ENCODE data around the gene IL26.

IL26 gene

GRCh38 chr12:68231691-68232090 is 6.1 kb upstream of the IL26 start:
- no peak overlapping the region for H3K4me3 ChIP-seq (ENCODE audit: low read depth, low read length)
- no peaks in the 10 kb centered on the region for H3K9me3 ChIP-seq (ENCODE audit: control insufficient read depth, low read length)
- H3K79me2 ChIP-seq, result no peaks in the 10 kb centered on the region
- no peaks in the 10 kb centered on the region for H3K4me1 ChIP-seq
- no peaks in the 10 kb centered on the region for H3K27me3 ChIP-seq (ENCODE audit: control insufficient read depth, insufficient read depth, low read length)
- H3K9ac ChIP-seq, result no peak overlapping the region
- H2AFZ ChIP-seq, result no peak overlapping the region
- no peaks in the 10 kb centered on the region for H3K36me3 ChIP-seq (ENCODE audit: control insufficient read depth, insufficient read depth, low read length)
- no peak for TF ChIP-seq CTCF (IDR thresholded peaks at IDR 0.05)
- no peak overlapping the region for H3K4me2 ChIP-seq (ENCODE audit: low read length)
- no peak overlapping the region for H3K27ac ChIP-seq

- H3K4me3 ChIP-seq (ENCODE audit: low read depth, low read length), result no peak overlapping the region
- no peak for TF ChIP-seq CTCF (IDR thresholded peaks at IDR 0.05)
- H3K27me3 ChIP-seq (ENCODE audit: control insufficient read depth, insufficient read depth, low read length), result no peaks in the 10 kb centered on the region
- H3K4me2 ChIP-seq (ENCODE audit: low read length), result no peak overlapping the region
- no peak overlapping the region for H3K27ac ChIP-seq
- H3K36me3 ChIP-seq (ENCODE audit: control insufficient read depth, insufficient read depth, low read length), result no peaks in the 10 kb centered on the region
- H2AFZ ChIP-seq, result no peak overlapping the region
- H3K4me1 ChIP-seq, result no peaks in the 10 kb centered on the region
- no peak overlapping the region for H3K9ac ChIP-seq
- H3K9me3 ChIP-seq (ENCODE audit: control insufficient read depth, low read length), result no peaks in the 10 kb centered on the region
- no peaks in the 10 kb centered on the region for H3K79me2 ChIP-seq
Observed at GRCh38 chr12:68231229-68231628, 5.6 kb upstream of the IL26 start.

GRCh38 chr12:68229956-68230355 is 4.3 kb upstream of the IL26 start:
- Histone ChIP-seq H3K4me3 (ENCODE audit: low read depth, low read length) (no peak overlapping the region), H3K4me2 (ENCODE audit: low read length) (no peak overlapping the region), H3K9ac (no peak overlapping the region), H3K27ac (no peak overlapping the region), H3K9me3 (ENCODE audit: control insufficient read depth, low read length) (no peaks in the 10 kb centered on the region), H3K4me1 (no peaks in the 10 kb centered on the region), H2AFZ (no peak overlapping the region), H3K27me3 (ENCODE audit: control insufficient read depth, insufficient read depth, low read length) (no peaks in the 10 kb centered on the region), H3K36me3 (ENCODE audit: control insufficient read depth, insufficient read depth, low read length) (no peaks in the 10 kb centered on the region), H3K79me2 (no peaks in the 10 kb centered on the region)
- no peak for TF ChIP-seq CTCF (IDR thresholded peaks at IDR 0.05)

GRCh38 chr12:68227356-68227755 is 1.7 kb upstream of the IL26 start:
- H3K79me2 ChIP-seq, result no peaks in the 10 kb centered on the region

More at GRCh38 chr12:68227356-68227755, 1.7 kb upstream of the IL26 start:
- no peak for TF ChIP-seq CTCF (IDR thresholded peaks at IDR 0.05)
- H3K27ac ChIP-seq, result no peak overlapping the region
- H3K27me3 ChIP-seq (ENCODE audit: control insufficient read depth, insufficient read depth, low read length), result no peaks in the 10 kb centered on the region
- H3K4me1 ChIP-seq, result no peaks in the 10 kb centered on the region
- no peak overlapping the region for H2AFZ ChIP-seq
- no peak overlapping the region for H3K9ac ChIP-seq
- H3K4me2 ChIP-seq (ENCODE audit: low read length), result no peak overlapping the region
- no peaks in the 10 kb centered on the region for H3K9me3 ChIP-seq (ENCODE audit: control insufficient read depth, low read length)
- no peak overlapping the region for H3K4me3 ChIP-seq (ENCODE audit: low read depth, low read length)
- H3K36me3 ChIP-seq (ENCODE audit: control insufficient read depth, insufficient read depth, low read length), result no peaks in the 10 kb centered on the region

Data from parathyroid adenoma (tissue), 2 donors.